HepG2 (cell line): ENCODE results near the gene CCSER1. TPM values are rescaled to one million over a fixed set of nuclear protein-coding genes. Genes with fewer than 3 reads are reported as not detected.

Experiments
- ATAC-seq: fragments of 200-7000 bp; cut with Tn5 transposase; 3 replicates; pipeline ENCODE4 v1.9.1; 2020; ENCODE audit warnings: mild to moderate bottlenecking, moderate library complexity
- BruUV-seq: library from RNA; stranded (reverse); fragments of 400-500 nt; replicated peaks from 2 replicates; lab custom pipeline; 2021; lab: Mats Ljungman, UMichigan
- CTCF ChIA-PET: fragments of 300-600 bp; formaldehyde crosslinking; extraction: SDS; loops from one replicate; lab custom pipeline; 2021; ENCODE audit warnings: low total read pairs, inconsistent platforms, low intra/inter-chr PET ratio; lab: Yijun Ruan, JAX
- POLR2A ChIA-PET: fragments of 350-600 bp; sonication (Branson Sonifier 250); formaldehyde crosslinking; loops from one replicate; lab custom pipeline; 2020; ENCODE audit warnings: antibody characterized with exemption, inconsistent platforms; lab: Yijun Ruan, JAX
- DNase-seq: peaks from one replicate; pipeline ENCODE4 v3.0.0-alpha.2; 2015; ENCODE audit warnings: low spot score
- FAIRE-seq: peaks from 3 replicates; lab custom pipeline; 2011; peaks lifted over from hg19 to GRCh38; lab: Jason Lieb, UNC
- H2AFZ ChIP-seq: one replicate; pipeline ENCODE4 v1.6.1; 2011; ENCODE audit warnings: low read length, inconsistent platforms
- H3K27ac ChIP-seq: fragments of 300-600 bp; 3 replicates; pipeline ENCODE4 v1.8.0; 2011; ENCODE audit warnings: mixed run types, mild to moderate bottlenecking, mixed read lengths, low read length, inconsistent platforms; ENCODE audit not compliant: insufficient read depth; ENCODE audit errors: extremely low read length
- H3K27me3 ChIP-seq, 2 experiments: fragments of 200-600 bp in 1 of 2; 2 replicates in 1 of 2; 3 replicates in 1 of 2; pipeline versions ENCODE4 v1.6.0 to v1.8.0; 2011; ENCODE audit warnings: low read length in 2 of 2, mild to moderate bottlenecking in 2 of 2, moderate library complexity in 2 of 2, inconsistent platforms in 1 of 2; ENCODE audit not compliant: insufficient read depth in 2 of 2, control insufficient read depth in 1 of 2
- H3K36me3 ChIP-seq, 2 experiments: fragments of 200-600 bp in 1 of 2; replicated peaks in 1 of 2; 2 replicates in 1 of 2; 3 replicates in 1 of 2; pipeline versions ENCODE4 v1.5.1 to v1.8.0; 2011; ENCODE audit warnings: low read length in 2 of 2, inconsistent platforms in 1 of 2; ENCODE audit not compliant: insufficient read depth in 2 of 2, control insufficient read depth in 1 of 2
- H3K4me1 ChIP-seq: 2 replicates; pipeline ENCODE4 v1.5.1; 2012; ENCODE audit warnings: low read length, inconsistent platforms; ENCODE audit not compliant: insufficient read depth
- H3K4me2 ChIP-seq: 2 replicates; pipeline ENCODE4 v1.6.0; 2011; ENCODE audit warnings: low read depth, low read length, inconsistent platforms
- H3K4me3 ChIP-seq, 3 experiments: fragments of 200-600 bp in 1 of 3; sonication (generic), shearing (Covaris generic) in 1 of 3; replicated peaks in 1 of 3; 2 replicates each; pipeline ENCODE4 v1.5.1; 2011 to 2016; ENCODE audit warnings: low read length in 3 of 3, inconsistent platforms in 2 of 3, low read depth in 2 of 3, mild to moderate bottlenecking in 2 of 3, control low read depth in 1 of 3, mixed read lengths in 1 of 3; ENCODE audit not compliant: insufficient read depth in 1 of 3
- H3K79me2 ChIP-seq: one replicate; pipeline ENCODE4 v1.6.1; 2011; ENCODE audit warnings: low read length, inconsistent platforms; ENCODE audit not compliant: insufficient read depth
- H3K9ac ChIP-seq: 2 replicates; pipeline ENCODE4 v1.6.0; 2011; ENCODE audit warnings: mild to moderate bottlenecking, low read depth, low read length, inconsistent platforms; ENCODE audit not compliant: insufficient read depth
- H3K9me3 ChIP-seq: 2 replicates; pipeline ENCODE4 v1.5.1; 2012; ENCODE audit warnings: mild to moderate bottlenecking, low read length
- H4K20me1 ChIP-seq: 2 replicates; pipeline ENCODE4 v1.6.0; 2011; ENCODE audit warnings: inconsistent platforms, mild to moderate bottlenecking, low read length, moderate library complexity; ENCODE audit not compliant: insufficient read depth
- CBX1 ChIP-seq: IDR thresholded peaks from one replicate; pipeline ENCODE4 v1.6.1; 2016; ENCODE audit warnings: antibody characterized with exemption, low read depth
- FOXK2 ChIP-seq: fragments of 450-650 bp; IDR thresholded peaks from 2 replicates; pipeline ENCODE4 v1.6.1; 2016
- GATA4 ChIP-seq: sonication (generic); IDR thresholded peaks from 2 replicates; pipeline ENCODE4 v1.6.1; 2016; ENCODE audit warnings: antibody characterized with exemption, low read depth, borderline replicate concordance
- HNF4A ChIP-seq: sonication (generic); formaldehyde crosslinking; IDR thresholded peaks from 2 replicates; pipeline ENCODE4 v1.4.0; 2020; ENCODE audit warnings: missing genetic modification reagents
- HOXA3 ChIP-seq: sonication (generic); formaldehyde crosslinking; IDR thresholded peaks from 2 replicates; pipeline ENCODE4 v1.5.0; 2020; ENCODE audit warnings: missing genetic modification reagents
- HOXA7 ChIP-seq: sonication (generic); formaldehyde crosslinking; IDR thresholded peaks from 2 replicates; pipeline ENCODE4 v1.8.1; 2022; ENCODE audit warnings: mild to moderate bottlenecking, missing genetic modification reagents, moderate library complexity
- MAFF ChIP-seq: IDR thresholded peaks from 2 replicates; pipeline ENCODE4 v1.6.1; 2011; ENCODE audit warnings: low read depth, low read length, improper control_type of control experiment
- RXRA ChIP-seq: sonication (generic); formaldehyde crosslinking; IDR thresholded peaks from 2 replicates; pipeline ENCODE4 v1.5.1; 2020; ENCODE audit warnings: missing genetic modification reagents
- TFDP2 ChIP-seq: sonication (generic); formaldehyde crosslinking; IDR thresholded peaks from 2 replicates; pipeline ENCODE4 v1.4.0; 2020; ENCODE audit warnings: missing genetic modification reagents
- ZFP37 ChIP-seq: sonication (generic); formaldehyde crosslinking; IDR thresholded peaks from 2 replicates; pipeline ENCODE4 v1.4.0; 2020; ENCODE audit warnings: missing genetic modification reagents, borderline replicate concordance
- ZNF496 ChIP-seq: sonication (generic); formaldehyde crosslinking; IDR thresholded peaks from 2 replicates; pipeline ENCODE4 v1.8.1; 2023; ENCODE audit warnings: mild to moderate bottlenecking, moderate library complexity, missing genetic modification reagents; ENCODE audit not compliant: insufficient replicate concordance
- WGBS: methylation state at CpG from one replicate; pipeline ENCODE4 v1.1.6; 2017; ENCODE audit warnings: low lambda C conversion rate; 5-methylcytosine and 5-hydroxymethylcytosine counted together
- in situ Hi-C: cut with HindIII; loops from 2 replicates; pipeline ENCODE4 v1.10.0; 2017; ENCODE audit warnings: low pct_unique_long_range_greater_than_20kb; ENCODE audit not compliant: extremely low pct_ligation_motif_present
- intact Hi-C: fragments of 100-400 bp; cut with micrococcal nuclease; formaldehyde crosslinking; loops from one replicate; pipeline ENCODE4 v1.10.0; 2022; ENCODE audit not compliant: unreplicated experiment
- polyA plus RNA-seq, 8 experiments: library from polyadenylated mRNA; depleted of rRNA in 3 of 8; stranded (reverse) in 7 of 8; unstranded in 1 of 8; fragments of >200 nt; fragmentation: Illumina TruSeq in 4 of 8; extraction: Trizol in 4 of 8; gene quantifications; 2 replicates each; pipeline versions ENCODE4 v1.2.1 to v1.2.3, GENCODE V29; 2011 to 2016; ENCODE audit warnings: low read depth in 4 of 8, missing spikeins in 1 of 8, mixed read lengths in 1 of 8; ENCODE audit not compliant: insufficient read depth in 1 of 8
- total RNA-seq, 5 experiments: library from RNA; depleted of rRNA; stranded (reverse); fragments of >200 nt; fragmentation: Illumina TruSeq; extraction: Trizol; gene quantifications; 2 replicates each; pipeline ENCODE4 v1.2.3, GENCODE V29; 2016; ENCODE audit warnings: low read depth in 1 of 5
- TF ChIP-seq, protein P1 (sequence below): sonication (generic); formaldehyde crosslinking; IDR thresholded peaks from 2 replicates; pipeline ENCODE4; 2020; ENCODE audit warnings: missing genetic modification reagents, mild to moderate bottlenecking, borderline replicate concordance

The CCSER1 gene
- total and polyA plus RNA-seq, 2 of the 13 experiments (the other 11 are each of a cell fraction or from before 2014, with no cell fraction given) = not detected

GRCh38 chr4:90498175-90498574, 371.0 kb downstream of the CCSER1 start:
- TF ChIP-seq CBX1 (no peak), FOXK2 (no peak), ZFP37 (CRISPR knock-in tag) (no peak), RXRA (CRISPR knock-in tag) (no peak), MAFF (no peak), HOXA3 (CRISPR knock-in tag) (no peak), HNF4A (CRISPR knock-in tag) (no peak), HOXA7 (CRISPR knock-in tag) (no peak), ZNF496 (CRISPR knock-in tag) (no peak), GATA4 (no peak), TFDP2 (CRISPR knock-in tag) (no peak)
- TF ChIP-seq, protein P1, sequence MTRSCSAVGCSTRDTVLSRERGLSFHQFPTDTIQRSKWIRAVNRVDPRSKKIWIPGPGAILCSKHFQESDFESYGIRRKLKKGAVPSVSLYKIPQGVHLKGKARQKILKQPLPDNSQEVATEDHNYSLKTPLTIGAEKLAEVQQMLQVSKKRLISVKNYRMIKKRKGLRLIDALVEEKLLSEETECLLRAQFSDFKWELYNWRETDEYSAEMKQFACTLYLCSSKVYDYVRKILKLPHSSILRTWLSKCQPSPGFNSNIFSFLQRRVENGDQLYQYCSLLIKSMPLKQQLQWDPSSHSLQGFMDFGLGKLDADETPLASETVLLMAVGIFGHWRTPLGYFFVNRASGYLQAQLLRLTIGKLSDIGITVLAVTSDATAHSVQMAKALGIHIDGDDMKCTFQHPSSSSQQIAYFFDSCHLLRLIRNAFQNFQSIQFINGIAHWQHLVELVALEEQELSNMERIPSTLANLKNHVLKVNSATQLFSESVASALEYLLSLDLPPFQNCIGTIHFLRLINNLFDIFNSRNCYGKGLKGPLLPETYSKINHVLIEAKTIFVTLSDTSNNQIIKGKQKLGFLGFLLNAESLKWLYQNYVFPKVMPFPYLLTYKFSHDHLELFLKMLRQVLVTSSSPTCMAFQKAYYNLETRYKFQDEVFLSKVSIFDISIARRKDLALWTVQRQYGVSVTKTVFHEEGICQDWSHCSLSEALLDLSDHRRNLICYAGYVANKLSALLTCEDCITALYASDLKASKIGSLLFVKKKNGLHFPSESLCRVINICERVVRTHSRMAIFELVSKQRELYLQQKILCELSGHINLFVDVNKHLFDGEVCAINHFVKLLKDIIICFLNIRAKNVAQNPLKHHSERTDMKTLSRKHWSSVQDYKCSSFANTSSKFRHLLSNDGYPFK = no peak
- no peaks in the 10 kb centered on the region for H3K79me2 ChIP-seq
- in situ Hi-C loops (no loop called here), intact Hi-C loops (no loop called here)
- H3K27ac ChIP-seq = no peak overlapping the region
- FAIRE-seq = no peak
- H3K9me3 ChIP-seq = peaks cover 31% of the 10 kb centered on the region
- CTCF ChIA-PET = no interaction called here
- no peaks in the 10 kb centered on the region for H3K27me3 ChIP-seq
- BruUV-seq = no TSS peak
- H4K20me1 ChIP-seq = no peaks in the 10 kb centered on the region
- H3K9ac ChIP-seq = no peak overlapping the region
- WGBS = 0% methylated on average over 2 of the region's 2 CpGs
- H3K4me1 ChIP-seq = no peaks in the 10 kb centered on the region
- no peak overlapping the region for H3K4me2 ChIP-seq
- no peak for DNase-seq
- H2AFZ ChIP-seq = no peak overlapping the region
- no peaks in the 10 kb centered on the region for H3K36me3 ChIP-seq
- no peak overlapping the region for H3K4me3 ChIP-seq
- POLR2A ChIA-PET = no interaction called here
- no peak for ATAC-seq
